ENCODE data around the gene ACSL5.

The ACSL5 gene

DNA sequence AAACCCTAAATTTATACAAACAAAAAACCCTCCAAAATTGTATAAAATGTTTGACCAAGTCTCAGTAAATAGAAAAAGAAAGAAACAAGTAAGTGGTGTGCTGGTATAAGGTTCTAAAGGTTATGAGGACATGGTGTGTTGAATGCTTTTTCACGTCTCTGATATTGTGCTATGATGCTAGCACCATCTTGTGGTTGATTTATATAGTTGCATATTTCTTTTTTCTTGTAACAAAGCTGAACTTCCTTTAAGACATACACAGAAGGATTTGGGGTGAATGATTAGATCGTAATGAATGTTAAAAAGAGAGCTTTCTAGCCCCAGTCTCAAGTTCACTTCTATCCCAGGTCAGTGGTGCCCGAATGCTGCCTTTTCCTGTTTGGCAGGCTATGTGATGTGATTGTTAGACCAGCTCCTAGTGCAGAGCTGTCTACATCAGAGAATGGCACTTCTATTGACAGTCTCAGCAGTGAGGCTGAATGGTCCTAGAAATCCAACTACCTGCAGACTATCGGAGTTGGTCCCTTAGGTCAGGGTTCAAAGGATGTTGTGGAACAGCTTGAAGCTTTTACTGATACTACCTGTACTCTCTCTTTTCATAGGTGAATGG, 98.1 kb downstream of the ACSL5 start:
- Histone ChIP-seq H3K9ac (ENCODE audit: low read depth, low read length) (no peak overlapping the region), H3K4me3 (ENCODE audit: low read length) (no peak overlapping the region), H3K36me3 (ENCODE audit: insufficient read depth, low read length) (0 out of 2 replicates have a peak, but pooled peaks cover 4% of the 10 kb centered on the region), H3K9me3 (ENCODE audit: insufficient read depth, low read depth, low read length) (no peaks in the 10 kb centered on the region), H3K27me3 (ENCODE audit: insufficient read depth, low read length) (no peaks in the 10 kb centered on the region), H3K27ac (ENCODE audit: low read depth, low read length) (no peak overlapping the region), H3K4me1 (ENCODE audit: insufficient read depth, low read length) (peaks cover 6% of the 10 kb centered on the region)
- 50% methylated on average over 4 of the region's 4 CpGs for WGBS

DNA sequence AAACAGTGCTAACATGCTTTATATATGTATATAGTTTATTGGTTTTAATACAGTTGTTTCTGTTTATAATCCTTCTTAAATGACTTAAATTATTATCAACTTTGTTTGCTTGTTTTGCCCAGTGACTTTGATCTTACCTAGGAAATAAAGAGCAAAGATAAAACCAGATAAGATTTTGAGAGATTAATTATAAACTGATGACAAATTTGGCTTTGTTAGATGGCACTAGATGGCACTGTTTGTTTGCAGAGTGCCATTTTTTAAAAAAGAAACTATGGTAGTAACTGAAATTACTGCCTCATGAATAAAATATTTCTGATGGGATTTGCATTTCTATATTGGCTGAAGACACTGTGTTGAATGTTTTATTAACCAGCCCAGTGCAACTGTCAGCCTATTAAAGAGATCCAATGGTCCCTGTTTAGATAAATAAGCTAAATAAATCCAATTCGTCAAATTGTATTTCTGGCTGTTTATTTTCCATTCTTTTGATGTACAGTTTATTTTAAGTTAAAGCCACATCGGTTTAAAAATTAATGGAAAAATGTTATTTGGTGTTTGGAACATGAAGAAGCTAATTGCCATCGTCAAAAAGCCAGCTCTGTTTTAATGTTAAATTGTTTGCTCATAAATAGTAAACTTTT, 101.8 kb downstream of the ACSL5 start:
- Histone ChIP-seq H3K4me1 (ENCODE audit: insufficient read depth, low read length) (peaks cover 6% of the 10 kb centered on the region), H3K9me3 (ENCODE audit: insufficient read depth, low read depth, low read length) (no peaks in the 10 kb centered on the region), H3K36me3 (ENCODE audit: insufficient read depth, low read length) (no peaks in the 10 kb centered on the region), H3K4me3 (ENCODE audit: low read length) (no peak overlapping the region), H3K9ac (ENCODE audit: low read depth, low read length) (no peak overlapping the region), H3K27ac (ENCODE audit: low read depth, low read length) (no peak overlapping the region), H3K27me3 (ENCODE audit: insufficient read depth, low read length) (no peaks in the 10 kb centered on the region)
- WGBS, result 97% methylated on average over 3 of the region's 3 CpGs
